Left ventricle myocardium inferior (tissue), 1 donor: ENCODE data around the gene ENAH. TPM values are rescaled to one million over a fixed set of nuclear protein-coding genes. Genes with fewer than 3 reads are reported as not detected.
"Not testable (repeated sequence)": the region's sequence is repeated elsewhere in the genome, so short reads cannot be mapped to it uniquely, and the experiment has no call there.

Experiments
- DNase-seq: peaks from one replicate; pipeline ENCODE4 v3.0.0-alpha.2; 2020
- H3K27ac ChIP-seq: fragments of 200-600 bp; replicated peaks from 2 replicates; pipeline ENCODE4 v1.8.0; 2021
- H3K27me3 ChIP-seq: fragments of 200-600 bp; 2 replicates; pipeline ENCODE4 v1.8.0; 2021; ENCODE audit warnings: low read depth
- H3K36me3 ChIP-seq: fragments of 200-600 bp; 2 replicates; pipeline ENCODE4 v1.8.0; 2021
- H3K4me1 ChIP-seq: fragments of 200-600 bp; 2 replicates; pipeline ENCODE4 v1.8.0; 2021
- H3K4me3 ChIP-seq: fragments of 200-600 bp; 2 replicates; pipeline ENCODE4 v1.8.0; 2021; ENCODE audit warnings: mild to moderate bottlenecking, moderate library complexity
- H3K9me3 ChIP-seq: fragments of 200-600 bp; replicated peaks from 2 replicates; pipeline ENCODE4 v1.8.0; 2021
- CTCF ChIP-seq: fragments of 200-600 bp; IDR thresholded peaks from 2 replicates; pipeline ENCODE4 v1.8.0; 2021; ENCODE audit warnings: antibody characterized with exemption, mild to moderate bottlenecking, borderline replicate concordance
- intact Hi-C: fragments of 100-400 bp; cut with micrococcal nuclease; formaldehyde crosslinking; loops from one replicate; pipeline ENCODE4 v1.11.0; 2022
- total RNA-seq: library from RNA; stranded (reverse); fragmentation: NEBNext Ultra II Directional; extraction: Animal tissue kit (Norgen Biotek cat#: 25700); gene quantifications from one replicate; pipeline ENCODE4 v1.2.1, GENCODE V29; 2021
- donor health status: DM: no; HTN: yes; CAD: no; lungs with severe emphysema.

The ENAH gene
- total RNA-seq, 1 donor from 2014 or later, result 78.6 TPM

- H3K9me3 ChIP-seq, result no peaks in the 10 kb centered on the region
- H3K36me3 ChIP-seq, result peaks cover 4% of the 10 kb centered on the region
- H3K4me3 ChIP-seq, result no peak overlapping the region
- H3K4me1 ChIP-seq, result peaks cover 24% of the 10 kb centered on the region
- no peak for DNase-seq
- H3K27me3 ChIP-seq, result no peaks in the 10 kb centered on the region
- no peak overlapping the region for H3K27ac ChIP-seq
- intact Hi-C loops, result no loop called here
- no peak for TF ChIP-seq CTCF
These were observed 10.7 kb downstream of the ENAH start for GRCh38 chr1:225642177-225642576.

DNA sequence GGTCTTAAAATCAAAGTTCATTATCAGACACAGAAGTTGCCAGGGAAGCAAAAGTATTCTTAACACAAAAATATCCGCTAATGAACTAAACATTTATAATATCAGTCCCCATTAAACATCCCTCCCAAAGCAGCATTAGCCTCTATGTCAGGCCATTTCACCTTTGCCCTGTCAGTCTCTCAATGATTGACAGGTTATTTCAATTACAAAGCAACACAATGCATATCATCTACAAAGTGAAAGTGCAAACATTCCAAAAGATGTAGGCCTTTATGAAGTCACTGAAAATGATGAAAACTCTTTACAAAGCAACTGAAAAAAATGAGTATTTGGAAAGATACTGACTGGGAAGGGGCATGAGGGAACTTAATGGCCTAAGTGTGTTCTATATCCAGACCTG lies 14.1 kb downstream of the ENAH start:
- H3K4me3 ChIP-seq, result no peak overlapping the region
- H3K27ac ChIP-seq, result no peak overlapping the region
- no peaks in the 10 kb centered on the region for H3K9me3 ChIP-seq
- H3K36me3 ChIP-seq, result peaks cover 4% of the 10 kb centered on the region
- H3K27me3 ChIP-seq, result no peaks in the 10 kb centered on the region
- peaks cover 17% of the 10 kb centered on the region for H3K4me1 ChIP-seq
- no peak for TF ChIP-seq CTCF
- no peak for DNase-seq
- intact Hi-C loops, result no loop called here

DNA sequence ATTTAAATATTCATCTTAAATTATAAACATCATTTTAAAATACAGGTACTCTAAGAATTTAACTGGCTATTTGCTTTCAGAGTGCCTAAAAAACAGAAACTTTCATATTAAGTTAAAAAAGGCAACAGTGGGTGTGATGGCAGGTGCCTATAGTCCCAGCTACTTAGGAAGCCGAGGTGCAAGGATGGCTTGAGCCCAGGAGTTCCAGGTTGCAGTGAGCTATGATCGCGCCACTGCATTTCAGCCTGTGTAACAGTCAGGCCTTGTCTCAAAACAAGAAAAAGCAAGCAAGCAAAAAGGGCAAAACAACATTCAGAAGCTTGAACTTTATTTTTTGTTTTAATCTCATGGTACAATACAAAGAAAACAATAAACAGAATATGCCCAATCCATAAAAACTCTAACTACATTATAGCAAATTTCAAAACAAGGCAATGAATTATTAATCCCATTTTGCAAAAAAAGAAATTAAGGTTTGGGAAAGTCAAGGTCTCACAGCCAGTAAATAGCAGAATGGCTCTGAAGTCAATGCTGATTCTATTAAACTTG lies 15.2 kb downstream of the ENAH start:
- no peak overlapping the region for H3K4me3 ChIP-seq
- DNase-seq, result no peak
- no peak overlapping the region for H3K27ac ChIP-seq
- no peaks in the 10 kb centered on the region for H3K9me3 ChIP-seq
- no peaks in the 10 kb centered on the region for H3K27me3 ChIP-seq
- peaks cover 18% of the 10 kb centered on the region for H3K4me1 ChIP-seq
- intact Hi-C loops, result no loop called here
- no peak for TF ChIP-seq CTCF
- H3K36me3 ChIP-seq, result no peaks in the 10 kb centered on the region

GRCh38 chr1:225636992-225637391 lies 15.9 kb downstream of the ENAH start:
- intact Hi-C loops, H3K27me3 ChIP-seq, DNase-seq, H3K9me3 ChIP-seq, H3K27ac ChIP-seq, H3K36me3 ChIP-seq, H3K4me3 ChIP-seq: not testable (repeated sequence)
- H3K4me1 ChIP-seq, result peaks cover 18% of the 10 kb centered on the region

- no peaks in the 10 kb centered on the region for H3K9me3 ChIP-seq
- no peak for DNase-seq
- no peaks in the 10 kb centered on the region for H3K27me3 ChIP-seq
- no peak overlapping the region for H3K4me3 ChIP-seq
- intact Hi-C loops, result no loop called here
- H3K4me1 ChIP-seq, result peaks cover 30% of the 10 kb centered on the region
- TF ChIP-seq CTCF, result no peak
- H3K27ac ChIP-seq, result no peak overlapping the region
- H3K36me3 ChIP-seq, result no peaks in the 10 kb centered on the region
These were observed 17.3 kb downstream of the ENAH start for GRCh38 chr1:225635649-225636048.

DNA sequence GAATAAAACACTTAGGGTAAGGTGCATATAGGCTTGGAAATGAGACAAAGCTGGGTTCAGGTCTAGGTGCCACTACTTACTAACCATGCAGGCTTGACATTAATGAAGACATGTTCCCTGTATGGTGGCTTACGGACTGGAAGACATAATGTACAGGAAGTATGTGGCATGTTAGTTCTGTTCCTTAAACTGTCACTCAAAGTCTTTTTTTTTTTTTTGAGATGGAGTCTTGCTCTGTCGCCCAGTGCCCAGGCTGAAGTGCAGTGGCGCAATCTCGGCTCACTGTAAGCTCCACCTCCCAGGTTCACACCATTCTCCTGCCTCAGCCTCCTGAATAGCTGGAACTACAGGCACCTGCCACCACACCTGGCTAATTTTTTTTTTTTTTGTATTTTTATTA lies 20.1 kb downstream of the ENAH start:
- H3K27ac ChIP-seq, H3K27me3 ChIP-seq, H3K36me3 ChIP-seq, intact Hi-C loops, H3K4me3 ChIP-seq, DNase-seq, H3K9me3 ChIP-seq: not testable (repeated sequence)
- H3K4me1 ChIP-seq, result peaks cover 55% of the 10 kb centered on the region
